SKM-1 (cell line): ENCODE data around the gene SLC35F1.

ENCODE experiments used
- DNase-seq: peaks from one replicate; lab custom pipeline; 2025; ENCODE audit not compliant: unreplicated experiment; lab: John Stamatoyannopoulos, UW

SLC35F1 gene

DNA sequence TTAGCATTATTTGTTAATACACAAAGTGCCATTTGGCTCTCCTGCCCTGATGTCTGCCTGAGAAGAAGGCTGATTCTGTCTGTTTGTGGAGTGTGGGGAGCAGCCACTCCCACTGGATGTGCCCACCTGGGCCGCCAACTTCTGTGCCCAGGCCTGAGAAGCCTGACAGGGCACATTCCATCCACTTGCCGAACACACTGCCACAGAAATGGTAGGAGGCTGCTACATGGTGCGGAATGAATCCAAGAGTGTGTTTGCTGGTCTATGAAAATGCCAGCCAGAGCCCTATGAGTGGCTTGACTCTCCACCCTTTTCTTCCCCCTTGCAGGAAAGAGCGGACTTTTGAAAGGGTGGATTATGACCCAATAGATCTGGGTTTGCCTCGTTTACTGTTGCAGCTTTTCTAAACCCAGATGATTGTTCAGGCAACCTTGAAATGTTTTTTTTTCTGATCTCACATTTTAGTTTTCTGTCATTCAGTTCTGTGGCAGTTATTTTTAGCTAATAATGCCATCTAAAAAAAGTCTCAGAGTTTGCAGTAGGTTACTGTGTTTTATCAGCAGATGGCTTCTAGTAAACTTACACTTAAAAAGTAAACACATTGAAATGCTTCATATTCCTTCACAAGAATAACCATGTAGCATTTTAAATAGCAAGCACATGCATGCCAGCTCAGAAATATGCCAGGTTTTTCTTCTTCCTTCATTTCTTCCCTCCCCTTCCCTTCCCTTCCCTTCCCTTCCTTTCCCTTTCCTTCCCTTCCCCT is 196.5 kb downstream of the SLC35F1 start:
- no peak for DNase-seq

DNA sequence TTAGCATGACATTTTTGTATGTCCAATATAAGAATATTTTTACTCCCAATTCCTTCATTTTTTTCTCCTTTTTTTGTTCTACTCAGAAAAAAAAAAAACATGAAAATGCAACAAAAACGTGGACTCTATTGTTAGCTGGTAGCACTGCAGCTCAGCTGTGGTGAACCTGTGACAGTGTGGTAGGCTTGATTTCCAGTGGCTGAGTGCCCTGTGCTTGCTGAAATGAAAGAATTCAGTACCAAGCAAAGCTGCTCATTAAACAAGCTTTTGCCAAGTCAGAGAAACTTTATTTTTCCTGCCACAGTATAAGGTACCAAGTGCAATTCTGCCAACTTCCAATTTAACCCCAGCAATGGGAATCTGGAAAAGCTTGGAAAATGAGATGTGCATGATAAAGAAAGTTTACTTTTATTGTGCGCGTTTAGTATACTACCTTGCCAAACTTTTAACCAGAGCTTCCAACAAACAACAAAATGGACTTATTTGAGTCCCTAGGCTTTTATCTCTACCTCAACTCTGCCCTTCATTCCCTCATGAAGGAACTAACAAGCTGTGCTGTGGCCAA is 215.2 kb downstream of the SLC35F1 start:
- DNase-seq: no peak

DNA sequence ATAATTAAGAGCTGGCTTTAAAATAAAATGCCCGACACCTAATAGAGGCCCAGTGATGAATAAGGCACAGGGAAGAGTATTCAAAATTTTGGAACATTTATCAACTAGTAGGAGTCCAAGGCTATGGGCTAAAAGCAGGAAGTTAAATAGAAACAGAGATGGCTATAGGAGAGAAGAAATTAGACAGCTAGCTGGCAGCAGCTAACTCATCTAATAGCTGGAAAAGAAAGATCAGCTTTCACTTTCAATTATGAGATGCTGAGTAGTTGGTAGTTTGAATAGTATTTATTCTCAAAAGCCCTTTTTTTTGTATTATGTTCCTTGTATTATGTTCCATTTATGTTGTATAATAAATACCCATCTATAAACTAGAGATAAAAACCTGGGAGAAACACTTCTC is 215.7 kb downstream of the SLC35F1 start:
- DNase-seq: no peak

DNA sequence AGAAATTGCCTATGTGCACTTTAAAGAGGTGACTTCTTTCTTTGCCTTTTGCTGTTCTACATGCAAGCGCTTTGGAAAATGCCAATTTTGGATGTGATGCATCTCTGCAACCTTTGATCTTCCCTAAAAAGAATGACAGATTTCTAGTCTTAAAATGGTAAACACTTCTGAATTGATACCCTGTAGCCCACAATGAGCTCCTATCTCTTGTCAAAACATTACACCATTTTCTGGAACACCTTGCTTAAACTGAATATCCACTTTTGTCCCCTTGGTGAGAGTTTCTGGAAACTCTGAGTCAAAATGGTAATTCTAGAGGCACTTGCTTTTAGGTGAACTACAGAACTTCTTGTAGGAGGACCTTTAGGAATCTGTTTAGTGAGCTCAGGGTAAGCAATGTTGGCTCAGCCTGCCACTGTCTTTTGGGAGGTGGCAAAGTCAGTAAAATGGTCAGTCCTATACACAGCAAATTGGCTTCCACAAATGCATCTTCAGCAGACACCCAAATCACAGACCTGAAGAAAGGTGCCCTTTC is 216.5 kb downstream of the SLC35F1 start:
- no peak for DNase-seq

DNA sequence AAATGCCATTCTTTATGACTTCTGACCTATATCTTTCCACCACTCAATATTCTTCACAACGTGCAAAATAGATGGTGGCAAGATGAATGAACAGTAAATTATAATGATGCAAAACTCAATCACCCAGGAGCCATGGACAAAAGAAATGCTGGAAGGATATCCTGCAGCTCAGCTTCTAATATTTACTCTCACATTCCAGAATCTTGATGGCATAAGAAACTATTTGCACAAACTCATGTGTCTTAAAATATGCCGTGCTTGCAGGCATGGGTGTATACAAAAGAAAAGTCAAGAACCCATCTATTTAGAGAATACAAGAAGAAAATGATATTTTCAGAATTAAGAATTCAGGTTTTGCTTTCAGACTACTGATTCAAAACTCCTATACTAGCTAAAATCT is 217.8 kb downstream of the SLC35F1 start:
- DNase-seq: no peak

DNA sequence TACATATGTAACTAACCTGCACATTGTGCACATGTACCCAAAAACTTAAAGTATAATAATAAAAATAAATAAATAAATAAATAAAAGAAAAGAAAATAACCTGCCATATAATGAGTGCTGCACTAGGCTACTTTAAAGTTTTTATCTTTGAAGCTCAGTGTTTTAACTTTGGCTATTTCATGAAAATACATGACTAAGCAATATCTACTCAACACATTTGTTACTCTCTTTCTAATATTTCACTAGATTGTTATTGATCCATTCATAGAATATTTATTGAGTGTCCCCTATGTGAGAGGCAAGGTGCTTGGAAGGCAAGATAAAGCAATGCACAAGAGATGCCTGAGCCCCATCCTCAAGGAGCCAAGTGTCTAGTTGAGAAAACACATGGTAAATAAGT is 221.7 kb downstream of the SLC35F1 start:
- no peak for DNase-seq

DNA sequence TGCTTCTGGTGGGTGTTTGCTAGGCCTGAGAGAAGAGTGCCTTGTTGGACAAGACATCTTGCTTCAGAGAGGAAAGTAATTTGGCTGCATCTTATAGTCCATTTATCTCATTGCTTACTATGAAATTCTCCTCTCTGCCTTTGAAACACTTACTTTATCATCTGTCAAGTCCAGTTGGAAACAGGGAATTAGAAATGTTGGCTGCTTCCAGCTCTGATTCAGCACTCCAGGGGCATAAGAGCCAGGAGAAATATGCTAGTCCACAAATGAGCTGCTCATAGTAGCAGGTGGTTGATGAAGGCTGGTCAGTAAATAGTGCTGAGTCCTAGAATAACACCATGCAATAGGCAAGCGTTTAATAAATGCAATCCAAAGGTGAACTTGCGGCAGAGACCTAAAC is 227.1 kb downstream of the SLC35F1 start:
- no peak for DNase-seq

DNA sequence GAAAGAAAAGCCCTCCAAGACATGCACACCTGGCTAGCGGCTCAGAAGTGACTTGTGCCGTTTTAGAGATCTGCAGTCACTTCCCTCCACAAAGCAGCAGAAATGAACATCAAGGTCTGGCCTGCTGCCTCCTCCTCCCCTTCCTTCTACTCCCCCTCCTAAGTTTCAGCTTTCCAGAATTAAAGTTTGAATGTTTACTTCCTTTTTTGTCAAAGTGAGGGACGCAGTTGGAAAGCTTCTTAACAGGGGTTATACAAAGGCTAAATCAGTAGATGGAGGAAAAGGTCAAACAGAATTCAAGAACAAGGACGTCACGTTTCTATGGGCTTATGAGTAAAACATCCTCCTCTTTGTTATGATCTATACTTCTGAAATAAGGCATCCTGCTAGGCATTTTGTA is 227.7 kb downstream of the SLC35F1 start:
- no peak for DNase-seq

DNA sequence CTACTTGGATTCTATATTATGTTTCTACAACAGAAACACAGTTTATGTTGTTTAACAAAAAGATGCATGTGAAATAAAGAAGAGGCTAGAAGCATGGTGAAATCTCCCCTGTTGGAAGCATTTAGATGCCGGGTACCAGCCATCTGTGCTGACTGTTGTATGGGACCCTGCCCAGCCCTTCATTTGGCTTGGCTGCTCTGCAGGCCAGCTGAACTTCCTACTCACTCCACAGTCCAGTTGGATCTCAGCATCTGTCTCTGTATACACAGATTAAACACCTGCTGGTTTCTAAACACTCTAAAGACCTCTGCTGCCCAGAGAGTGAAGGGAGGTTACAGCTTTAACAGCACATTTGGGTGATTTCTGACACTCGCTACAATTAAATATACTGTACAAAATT is 228.3 kb downstream of the SLC35F1 start:
- no peak for DNase-seq

DNA sequence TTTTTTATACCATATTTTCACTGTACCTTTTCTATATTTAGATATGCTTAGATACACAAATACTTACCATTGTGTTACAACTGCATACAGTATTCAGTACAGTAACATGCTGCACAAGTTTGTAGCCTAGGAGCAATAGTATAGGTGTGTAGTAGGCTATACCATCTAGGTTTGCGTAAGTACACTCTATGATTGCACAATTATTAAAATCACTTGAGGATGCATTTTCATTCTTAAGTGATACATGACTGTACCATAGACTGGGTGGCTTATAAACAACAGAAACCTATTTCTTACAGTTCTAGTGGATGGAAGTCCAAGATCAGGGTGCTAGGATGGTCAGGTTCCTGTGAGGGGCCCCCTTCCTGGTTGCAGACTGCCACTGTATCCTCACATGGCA is 234.1 kb downstream of the SLC35F1 start:
- no peak for DNase-seq

DNA sequence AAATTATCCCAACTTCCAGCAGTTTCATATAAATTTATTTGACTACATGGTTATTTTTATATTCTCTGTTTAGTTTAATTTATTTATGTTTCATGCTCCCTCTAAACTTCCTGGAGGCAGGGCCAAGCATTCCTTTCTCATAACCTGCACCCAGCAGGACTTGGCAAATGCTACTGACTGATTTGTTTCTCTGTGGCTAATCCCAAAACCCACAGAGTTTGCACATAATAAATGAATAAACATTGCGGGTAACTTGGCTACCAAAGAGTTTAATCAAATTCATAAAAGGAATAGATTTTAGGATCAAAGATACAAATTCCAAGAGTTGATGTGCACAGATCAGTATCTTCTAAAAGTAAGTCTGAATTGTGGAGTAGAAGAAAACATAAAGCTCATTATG is 239.5 kb downstream of the SLC35F1 start:
- no peak for DNase-seq

DNA sequence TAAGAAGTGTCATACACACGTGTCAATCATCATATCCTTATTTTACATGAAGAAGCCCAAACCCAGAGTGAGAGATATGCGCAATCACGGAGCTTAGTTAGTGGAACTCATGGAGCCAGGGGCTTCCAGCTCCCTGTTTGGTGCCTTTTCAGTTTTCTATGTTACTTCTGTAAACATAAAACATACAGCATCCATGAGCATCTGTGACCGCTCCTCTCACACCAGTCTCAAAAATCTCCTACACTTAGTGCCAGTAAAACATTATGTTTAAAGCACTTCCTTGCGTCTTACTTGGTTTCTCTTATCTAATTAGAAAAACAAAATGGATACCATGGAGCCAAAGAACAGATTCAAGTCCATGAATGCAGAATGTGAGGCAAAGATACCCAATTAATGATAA is 240.4 kb downstream of the SLC35F1 start:
- no peak for DNase-seq

DNA sequence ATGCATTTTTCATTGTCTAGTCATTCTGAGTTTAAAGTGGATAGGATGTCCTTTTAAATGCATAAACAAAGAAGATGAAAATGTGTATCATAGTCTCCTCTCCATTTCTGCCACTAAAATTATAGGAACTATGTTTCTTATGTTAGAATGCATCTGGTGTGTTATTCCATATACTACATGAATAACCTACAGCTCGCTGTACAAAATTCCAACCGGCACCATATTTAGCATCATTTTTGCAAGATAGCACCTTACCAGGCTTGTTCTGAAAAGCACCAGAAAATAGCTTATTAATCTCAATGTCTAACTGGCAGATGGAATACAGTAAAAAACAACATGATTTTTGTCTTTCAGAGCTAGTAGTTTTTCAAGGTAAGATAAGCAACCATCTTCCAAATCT is 241.5 kb downstream of the SLC35F1 start:
- DNase-seq: no peak

DNA sequence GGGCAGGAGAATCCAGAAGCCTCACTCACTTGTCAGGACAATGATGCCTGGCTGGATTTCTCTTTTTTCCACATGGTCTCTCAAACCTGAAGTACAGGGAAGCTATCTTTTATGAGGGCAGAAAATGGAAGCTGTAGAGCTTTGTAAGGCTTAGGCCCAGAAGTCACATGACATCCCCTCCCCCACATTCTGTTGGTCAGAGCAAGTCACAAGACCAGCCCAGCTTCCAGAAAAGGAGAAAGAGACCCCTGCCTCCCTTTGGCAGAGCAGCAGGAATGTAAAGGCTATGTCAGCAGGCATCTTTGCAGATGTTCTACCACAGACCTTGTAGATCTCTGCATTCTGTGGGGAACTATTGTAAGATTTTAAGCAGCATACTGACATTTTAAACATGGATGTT is 245.5 kb downstream of the SLC35F1 start:
- no peak for DNase-seq

DNA sequence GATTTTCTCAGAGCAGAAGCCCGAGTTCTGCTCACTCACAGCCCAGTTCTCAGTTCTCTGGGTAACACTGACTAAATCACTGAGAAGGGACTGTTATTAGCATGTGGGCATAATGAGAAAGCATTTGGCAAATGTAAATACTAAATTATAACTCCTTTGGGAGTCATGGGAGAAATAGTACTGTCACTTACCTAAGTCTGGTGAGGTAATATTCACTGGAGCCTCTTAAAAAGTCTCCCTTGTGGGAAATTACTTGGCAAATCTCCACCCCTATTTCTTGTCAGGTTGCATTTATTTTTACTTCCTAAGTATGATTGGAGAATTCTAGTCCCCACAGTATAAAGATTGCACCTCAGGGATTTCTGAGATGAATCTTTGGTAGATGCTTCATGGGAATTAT is 254.3 kb downstream of the SLC35F1 start:
- DNase-seq: no peak

DNA sequence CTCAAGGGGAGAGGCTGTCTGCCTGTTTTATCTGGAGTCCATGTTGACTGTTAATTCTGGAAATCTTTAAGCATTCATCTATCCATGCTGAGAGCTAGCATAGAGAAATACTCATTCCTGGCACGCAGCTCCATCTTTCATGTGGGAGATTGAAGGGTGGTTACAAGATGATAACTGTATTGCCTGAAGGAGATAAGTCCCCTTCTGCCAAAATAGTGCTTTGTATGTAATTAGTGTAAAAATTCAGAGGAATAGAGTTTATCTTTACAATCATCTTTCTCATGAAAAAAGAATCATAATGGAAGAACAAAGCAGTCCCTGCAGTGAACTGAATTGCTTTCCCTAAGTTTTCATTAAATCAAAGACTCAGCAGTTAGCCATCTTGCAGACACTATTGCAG is 256.5 kb downstream of the SLC35F1 start:
- no peak for DNase-seq

DNA sequence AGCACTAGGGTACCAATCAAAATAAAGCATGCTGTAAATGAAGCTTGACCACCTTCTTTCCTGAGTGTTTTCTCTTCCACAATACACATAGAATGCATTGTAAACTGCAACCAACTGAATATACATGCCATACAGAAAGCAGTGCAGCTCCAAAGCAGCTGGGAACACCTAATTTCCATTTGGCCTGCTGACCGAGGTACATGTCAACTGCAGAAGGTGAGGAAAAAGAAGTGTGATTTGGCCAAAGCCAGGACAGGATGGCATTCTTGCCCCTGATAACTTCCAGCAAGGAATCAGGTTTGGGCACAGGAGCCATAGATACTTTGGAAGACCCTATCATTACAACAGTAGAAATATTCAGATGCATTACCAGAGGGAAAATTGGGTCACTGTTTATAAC is 258.4 kb downstream of the SLC35F1 start:
- DNase-seq: no peak

DNA sequence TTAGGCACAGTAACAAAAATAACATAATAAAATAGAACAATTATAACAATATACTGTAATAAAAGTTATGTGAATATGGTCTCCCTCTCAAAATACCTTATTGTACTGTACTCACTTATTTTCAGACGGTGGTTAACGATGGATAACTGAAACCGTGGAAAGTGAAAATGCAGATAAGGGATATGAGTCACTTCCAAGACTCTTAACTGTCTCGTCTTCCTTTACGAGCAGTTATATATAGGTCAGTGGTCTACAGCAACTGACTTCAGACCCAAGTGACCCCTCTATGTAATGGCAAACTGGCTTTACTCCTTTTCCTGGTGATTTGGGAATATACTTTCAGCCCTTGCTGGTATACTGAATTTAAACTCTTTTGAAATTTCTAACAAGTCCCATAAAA is 261.4 kb downstream of the SLC35F1 start:
- DNase-seq: no peak

DNA sequence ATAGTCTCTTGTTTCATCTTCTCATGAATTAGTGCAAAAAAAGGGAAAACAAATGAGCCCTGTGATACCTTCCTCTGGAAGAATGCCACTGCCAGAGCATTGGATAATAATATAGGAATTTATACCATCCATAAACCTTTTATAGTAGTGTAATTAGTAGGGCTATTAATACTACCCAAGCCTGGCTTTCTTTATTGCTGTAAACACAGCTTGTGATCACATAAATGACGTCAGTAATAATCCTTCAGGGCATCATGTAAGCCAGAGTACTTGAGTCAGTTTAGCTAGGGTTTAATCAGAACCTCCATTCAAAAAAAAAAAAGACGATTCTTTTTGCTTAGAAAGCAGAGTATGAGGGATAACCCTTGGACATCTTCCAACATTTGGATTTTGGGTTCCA is 264.8 kb downstream of the SLC35F1 start:
- DNase-seq: no peak

DNA sequence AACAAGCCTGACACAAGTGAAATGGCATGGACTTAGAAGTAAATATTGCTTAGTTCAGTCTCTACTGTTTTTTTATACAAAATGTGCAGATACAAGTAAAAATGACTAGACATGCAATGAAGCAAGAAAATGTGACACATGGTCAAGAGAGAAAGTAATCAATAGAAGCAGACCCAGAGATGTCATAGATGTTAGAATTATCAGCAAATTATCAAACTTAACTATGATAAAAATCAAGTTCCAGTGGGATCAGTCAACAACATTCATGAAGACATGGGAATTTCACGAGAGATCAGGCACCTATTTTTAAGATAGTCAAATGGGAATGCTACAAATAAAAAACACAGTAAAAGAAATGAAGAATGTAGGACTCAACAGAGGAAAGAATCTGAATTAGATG is 267.0 kb downstream of the SLC35F1 start:
- DNase-seq: no peak

DNA sequence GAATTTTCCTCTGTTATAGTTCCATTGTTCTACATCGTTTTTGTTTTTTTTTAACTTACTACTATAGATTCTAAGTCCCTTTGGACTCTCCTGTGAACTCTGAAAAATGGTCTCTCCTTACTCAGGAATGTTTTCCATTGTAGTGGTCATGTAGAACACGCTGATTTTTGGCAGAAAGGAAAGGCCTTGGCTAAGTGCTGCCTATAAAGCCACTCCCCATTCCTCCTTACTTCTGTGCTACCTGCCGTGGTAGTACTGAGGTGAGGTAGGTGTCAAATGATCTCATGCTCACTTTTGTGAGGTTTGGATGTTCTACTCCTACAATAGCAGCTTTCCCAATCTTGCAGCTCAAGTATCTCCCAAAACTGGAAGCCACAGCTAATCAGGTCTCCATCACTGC is 270.7 kb downstream of the SLC35F1 start:
- no peak for DNase-seq

DNA sequence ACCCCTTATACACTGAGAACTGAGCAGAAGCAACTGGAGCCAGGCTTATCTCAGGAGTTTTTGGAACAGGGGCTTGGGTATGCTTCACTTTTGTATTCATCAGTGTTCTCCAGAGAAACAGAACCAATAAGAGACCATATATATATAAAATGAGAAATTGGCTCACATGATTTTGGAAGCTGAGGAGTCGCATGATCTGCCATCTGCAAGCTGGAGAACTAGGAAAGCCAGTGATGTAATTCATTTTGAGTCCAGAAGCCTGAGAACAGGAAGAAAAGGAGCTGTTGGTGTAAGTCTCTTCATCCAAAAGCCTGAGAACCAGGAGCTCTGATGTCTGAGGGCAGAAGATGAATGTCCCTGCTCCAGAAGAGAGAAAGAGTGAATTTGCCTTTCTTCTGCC is 272.0 kb downstream of the SLC35F1 start:
- no peak for DNase-seq
